GM23248 (cell line): ENCODE results near the gene GAB4. TPM values are rescaled to one million over a fixed set of nuclear protein-coding genes. Genes with fewer than 3 reads are reported as not detected.

ENCODE experiments used
- DNase-seq: peaks from one replicate; pipeline ENCODE4 v3.0.0-alpha.2; 2015
- H2AFZ ChIP-seq: fragments of 200-600 bp; sonication (generic); 2 replicates; pipeline ENCODE4 v1.6.1; 2016; ENCODE audit warnings: antibody characterized with exemption
- H3F3A ChIP-seq: fragments of 200-600 bp; sonication (generic); 2 replicates; pipeline ENCODE4 v1.6.1; 2016; ENCODE audit warnings: mild to moderate bottlenecking, antibody characterized with exemption, mixed run types; ENCODE audit not compliant: insufficient read depth
- H3K27ac ChIP-seq: fragments of 200-600 bp; sonication (generic); 2 replicates; pipeline ENCODE4 v1.5.1; 2016; ENCODE audit warnings: mild to moderate bottlenecking
- H3K27me3 ChIP-seq: fragments of 200-600 bp; sonication (generic); replicated peaks from 2 replicates; pipeline ENCODE4 v1.6.1; 2016; ENCODE audit warnings: mild to moderate bottlenecking; ENCODE audit not compliant: insufficient read depth
- H3K36me3 ChIP-seq: fragments of 200-600 bp; sonication (generic); 2 replicates; pipeline ENCODE4 v1.6.1; 2016; ENCODE audit warnings: low read depth, mild to moderate bottlenecking
- H3K4me1 ChIP-seq: fragments of 200-600 bp; sonication (generic); 2 replicates; pipeline ENCODE4 v1.6.1; 2016; ENCODE audit warnings: mild to moderate bottlenecking; ENCODE audit not compliant: insufficient read depth
- H3K4me2 ChIP-seq: fragments of 200-600 bp; sonication (generic); one replicate; pipeline ENCODE4 v1.6.1; 2016; ENCODE audit warnings: mild to moderate bottlenecking; ENCODE audit not compliant: unreplicated experiment
- H3K4me3 ChIP-seq: fragments of 200-600 bp; sonication (generic); 2 replicates; pipeline ENCODE4 v1.5.1; 2016; ENCODE audit warnings: mild to moderate bottlenecking
- H3K79me2 ChIP-seq: fragments of 200-600 bp; sonication (generic); 2 replicates; pipeline ENCODE4 v1.6.1; 2016; ENCODE audit warnings: mild to moderate bottlenecking; ENCODE audit not compliant: insufficient read depth
- H3K9ac ChIP-seq: fragments of 200-600 bp; sonication (generic); 2 replicates; pipeline ENCODE4 v1.6.1; 2016; ENCODE audit warnings: mild to moderate bottlenecking
- H3K9me2 ChIP-seq: fragments of 200-600 bp; sonication (generic); 2 replicates; pipeline ENCODE4 v1.6.1; 2016; ENCODE audit warnings: mixed run types, mild to moderate bottlenecking, moderate library complexity; ENCODE audit not compliant: insufficient read depth
- H3K9me3 ChIP-seq: fragments of 200-600 bp; sonication (generic); one replicate; pipeline ENCODE4 v1.6.1; 2017; ENCODE audit warnings: low read depth
- H4K20me1 ChIP-seq: fragments of 200-600 bp; sonication (generic); 2 replicates; pipeline ENCODE4 v1.6.0; 2016; ENCODE audit not compliant: insufficient read depth
- EZH2 ChIP-seq: fragments of 200-600 bp; sonication (generic); IDR thresholded peaks from 2 replicates; pipeline ENCODE4 v1.6.1; 2018; ENCODE audit warnings: antibody characterized with exemption, mild to moderate bottlenecking; ENCODE audit not compliant: insufficient read depth, poor library complexity, severe bottlenecking
- EZH2phosphoT487 ChIP-seq: fragments of 200-600 bp; sonication (generic); IDR thresholded peaks from 2 replicates; pipeline ENCODE4 v1.6.1; 2018; ENCODE audit warnings: antibody characterized with exemption, moderate library complexity, mild to moderate bottlenecking, low read depth; ENCODE audit not compliant: insufficient read depth
- WGBS, 2 experiments: methylation state at CpG; one replicate each; pipeline ENCODE4 v1.1.6; 2015 to 2017; ENCODE audit warnings: low lambda C conversion rate in 2 of 2, low coverage in 1 of 2; ENCODE audit errors: missing lambda C conversion rate in 2 of 2; 5-methylcytosine and 5-hydroxymethylcytosine counted together
- in situ Hi-C: fragments of 300-500 bp; cut with MboI; formaldehyde crosslinking; loops from 2 replicates; pipeline ENCODE4 v1.15.0; 2020
- polyA plus RNA-seq: library from polyadenylated mRNA; unstranded; fragments of >200 nt; fragmentation: Nextera tagmentation; extraction: Ambion mirVana; gene quantifications from 2 replicates; pipeline ENCODE4 v1.2.1, GENCODE V29; 2016
- total RNA-seq: library from RNA; depleted of rRNA; stranded (reverse); fragments of >200 nt; shearing (Covaris generic); gene quantifications from 2 replicates; pipeline ENCODE4 v1.2.3, GENCODE V29; 2014

GAB4 gene
- total and polyA plus RNA-seq, 2 experiments from 2014 or later = not detected

DNA sequence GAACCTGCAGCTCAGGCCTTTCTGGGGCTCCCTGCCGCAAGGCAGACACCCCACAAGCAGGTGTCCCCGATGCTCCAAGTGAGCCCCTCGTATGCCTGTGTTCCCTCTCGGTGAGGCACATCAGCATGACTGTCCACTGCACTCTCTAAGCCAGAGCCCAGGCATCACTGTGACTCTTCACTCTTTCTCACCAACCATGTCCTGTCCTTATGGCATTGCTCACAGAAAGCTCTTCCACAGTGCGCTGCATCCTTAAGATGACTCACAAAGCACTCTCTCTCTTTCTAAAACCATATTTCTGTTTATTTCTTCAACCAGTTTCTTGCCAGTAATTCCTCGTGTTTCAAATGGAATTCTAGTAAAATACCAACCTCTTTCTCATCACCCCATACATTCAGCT, 18.1 kb downstream of the GAB4 start:
- Histone ChIP-seq H4K20me1 (no peaks in the 10 kb centered on the region), H3K27ac (no peak overlapping the region), H3K4me3 (no peak overlapping the region), H3K27me3 (no peaks in the 10 kb centered on the region), H3K36me3 (no peaks in the 10 kb centered on the region), H3K4me1 (no peaks in the 10 kb centered on the region), H3F3A (no peaks in the 10 kb centered on the region), H3K9me3 (no peaks in the 10 kb centered on the region), H3K79me2 (no peaks in the 10 kb centered on the region), H3K4me2 (no peak overlapping the region), H2AFZ (no peak overlapping the region), H3K9me2 (no peaks in the 10 kb centered on the region), H3K9ac (no peak overlapping the region)
- peak; percentile 24 for DNase-seq
- in situ Hi-C loops = no loop called here
- 16 to 19% methylated on average over 6 of the region's 6 CpGs for WGBS, 2 experiments
- TF ChIP-seq EZH2 = no peak
- TF ChIP-seq EZH2phosphoT487 = no peak

DNA sequence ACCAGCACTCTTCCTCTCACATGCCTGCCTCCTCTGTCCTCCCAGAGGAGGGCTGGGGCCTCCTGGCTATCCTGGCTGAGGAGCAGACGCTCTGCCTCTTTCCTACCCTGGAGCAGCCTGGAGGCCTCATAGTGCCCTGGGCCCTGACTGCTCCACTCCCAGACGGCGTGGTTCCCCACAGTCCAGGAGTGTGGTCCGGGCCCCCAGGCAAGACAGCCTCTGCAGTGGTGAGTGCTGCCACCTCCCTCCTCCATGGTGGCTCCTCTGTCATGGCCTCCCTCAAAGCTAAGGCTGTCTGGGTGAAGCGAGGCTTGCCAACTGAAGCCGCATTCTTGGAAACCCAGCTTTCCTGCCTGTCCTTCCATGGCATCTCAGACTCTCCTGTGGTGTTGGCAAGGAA, 19.8 kb downstream of the GAB4 start:
- H3K9me3 ChIP-seq = no peaks in the 10 kb centered on the region
- no peak overlapping the region for H3K27ac ChIP-seq
- H2AFZ ChIP-seq = no peak overlapping the region
- H3K36me3 ChIP-seq = no peaks in the 10 kb centered on the region
- H3K27me3 ChIP-seq = no peaks in the 10 kb centered on the region
- no peaks in the 10 kb centered on the region for H3K79me2 ChIP-seq
- no peak overlapping the region for H3K4me3 ChIP-seq
- no peaks in the 10 kb centered on the region for H3K9me2 ChIP-seq
- no peaks in the 10 kb centered on the region for H3K4me1 ChIP-seq
- H3K9ac ChIP-seq = no peak overlapping the region
- no peak overlapping the region for H3K4me2 ChIP-seq
- TF ChIP-seq EZH2 (no peak), EZH2phosphoT487 (no peak)
- 42 to 52% methylated on average over 6 of the region's 6 CpGs for WGBS, 2 experiments
- no peaks in the 10 kb centered on the region for H3F3A ChIP-seq
- no peaks in the 10 kb centered on the region for H4K20me1 ChIP-seq
- no peak for DNase-seq
- in situ Hi-C loops = no loop called here

DNA sequence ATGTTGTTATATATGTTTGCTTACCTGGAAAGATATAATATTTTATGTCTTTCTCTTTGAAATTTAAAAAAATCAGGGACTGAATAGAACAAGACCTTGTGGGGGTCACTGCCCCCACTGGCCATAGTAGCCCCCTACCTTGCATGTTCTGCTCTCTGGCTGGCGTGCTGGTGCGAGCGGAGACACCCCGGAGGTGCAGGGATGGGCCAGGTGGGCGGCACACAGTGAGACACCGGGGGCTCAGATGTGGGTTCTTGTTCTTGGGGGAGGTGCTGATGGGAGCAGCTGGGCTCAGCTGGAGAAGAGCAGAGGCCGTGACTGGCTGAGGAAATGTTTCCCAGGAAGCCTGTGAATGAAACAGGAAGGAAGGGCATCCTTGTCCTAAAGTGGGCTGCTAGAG, 20.2 kb downstream of the GAB4 start:
- H3F3A ChIP-seq = no peaks in the 10 kb centered on the region
- H3K27ac ChIP-seq = no peak overlapping the region
- H2AFZ ChIP-seq = no peak overlapping the region
- no peaks in the 10 kb centered on the region for H3K79me2 ChIP-seq
- H3K4me3 ChIP-seq = no peak overlapping the region
- no peaks in the 10 kb centered on the region for H3K36me3 ChIP-seq
- H3K9me3 ChIP-seq = no peaks in the 10 kb centered on the region
- in situ Hi-C loops = no loop called here
- TF ChIP-seq EZH2 = no peak
- no peak for TF ChIP-seq EZH2phosphoT487
- WGBS, 2 experiments = 48 to 54% methylated on average over 7 of the region's 7 CpGs
- no peaks in the 10 kb centered on the region for H4K20me1 ChIP-seq
- DNase-seq = no peak
- H3K9ac ChIP-seq = no peak overlapping the region
- H3K4me1 ChIP-seq = no peaks in the 10 kb centered on the region
- no peaks in the 10 kb centered on the region for H3K27me3 ChIP-seq
- no peaks in the 10 kb centered on the region for H3K9me2 ChIP-seq
- no peak overlapping the region for H3K4me2 ChIP-seq

DNA sequence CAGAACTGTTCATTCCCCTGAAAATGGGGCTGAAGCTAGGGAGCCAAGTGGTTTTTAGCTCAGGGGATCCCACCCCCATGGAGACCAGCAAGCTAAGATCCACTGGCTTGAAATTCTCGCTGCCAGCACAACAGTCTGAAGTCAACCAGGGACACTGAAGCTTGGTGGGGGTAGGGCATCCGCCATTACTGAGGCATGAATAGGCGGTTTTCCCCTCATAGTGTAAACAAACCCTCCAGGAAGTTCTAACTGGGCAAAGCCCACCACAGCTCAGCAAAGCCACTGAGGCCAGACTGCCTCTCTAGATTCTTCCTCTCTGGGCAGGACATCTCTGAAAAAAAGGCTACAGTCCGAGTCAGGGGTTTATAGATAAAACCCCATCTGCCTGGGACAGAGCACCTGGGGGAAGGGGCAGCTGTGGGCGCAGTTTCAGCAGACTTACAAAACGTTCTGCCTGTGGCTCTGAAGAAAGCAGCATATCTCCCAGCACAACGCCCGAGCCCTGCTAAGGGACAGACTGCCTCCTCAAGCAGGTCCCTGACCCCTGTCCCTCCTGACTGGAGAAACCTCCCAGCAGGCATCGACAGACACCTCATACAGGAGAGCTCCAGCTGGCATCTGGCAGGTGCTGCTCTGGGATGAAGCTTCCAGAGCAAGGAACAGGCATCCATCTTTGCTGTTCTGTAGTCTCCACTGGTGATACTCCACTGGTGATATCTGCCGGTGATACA, 32.7 kb downstream of the GAB4 start:
- no peak for TF ChIP-seq EZH2phosphoT487
- no peak for TF ChIP-seq EZH2
- whole genome bisulfite sequencing, 2 experiments = 19 to 20% methylated on average over 10 of the region's 10 CpGs
- Histone ChIP-seq H3K4me3 (no peak overlapping the region), H2AFZ (no peak overlapping the region), H3K9ac (no peak overlapping the region), H3K9me3 (no peaks in the 10 kb centered on the region), H4K20me1 (no peaks in the 10 kb centered on the region), H3K27me3 (no peaks in the 10 kb centered on the region; the same call in 1 of the 2 replicates), H3K79me2 (no peaks in the 10 kb centered on the region), H3F3A (no peaks in the 10 kb centered on the region), H3K9me2 (no peaks in the 10 kb centered on the region), H3K4me1 (no peaks in the 10 kb centered on the region), H3K4me2 (no peak overlapping the region), H3K27ac (no peak overlapping the region), H3K36me3 (no peaks in the 10 kb centered on the region)
- DNase-seq = no peak
- in situ Hi-C loops = no loop called here
